Heart right ventricle (tissue), 16 donors: ENCODE results near the gene SUCLA2. TPM values are rescaled to one million over a fixed set of nuclear protein-coding genes. Genes with fewer than 3 reads are reported as not detected.
A peak's percentile ranks its signal among the peaks of the same experiment; 100 is the strongest.
"Not testable (repeated sequence)": the region's sequence is repeated elsewhere in the genome, so short reads cannot be mapped to it uniquely, and the experiment has no call there.

ENCODE experiments used
- ATAC-seq, 8 donors: fragments of 200-7000 bp; cut with Tn5 transposase; one replicate each; pipeline ENCODE4 v1.9.1; 2020; ENCODE audit warnings: mild to moderate bottlenecking in 8 of 8, moderate library complexity in 8 of 8, moderate number of reproducible peaks in 1 of 8
- DNase-seq, 2 donors: peaks; one replicate each; pipeline ENCODE4 v3.0.0-alpha.2; 2020
- H3K27ac ChIP-seq, 10 donors: fragments of 200-600 bp; sonication (generic) in 2 of 10; one replicate each; pipeline versions ENCODE4 v1.5.0 to v1.8.0; 2020 to 2022; ENCODE audit warnings: mild to moderate bottlenecking in 3 of 10
- H3K27me3 ChIP-seq, 7 donors: fragments of 200-600 bp; one replicate each; pipeline ENCODE4 v1.8.0; 2021 to 2022; ENCODE audit warnings: mild to moderate bottlenecking in 2 of 7
- H3K36me3 ChIP-seq, 9 donors: fragments of 200-600 bp; sonication (generic) in 1 of 9; one replicate each; pipeline versions ENCODE4 v1.5.0 to v1.8.0; 2020 to 2022; ENCODE audit warnings: mild to moderate bottlenecking in 2 of 9
- H3K4me1 ChIP-seq, 9 donors: fragments of 200-600 bp; sonication (generic) in 1 of 9; one replicate each; pipeline versions ENCODE4 v1.5.0 to v1.8.0; 2020 to 2022; ENCODE audit warnings: mild to moderate bottlenecking in 4 of 9
- H3K4me3 ChIP-seq, 10 donors: fragments of 200-600 bp; sonication (generic) in 2 of 10; one replicate each; pipeline versions ENCODE4 v1.5.0 to v1.8.0; 2020 to 2022; ENCODE audit warnings: mild to moderate bottlenecking in 7 of 10, moderate library complexity in 2 of 10
- H3K9me3 ChIP-seq, 11 donors: fragments of 200-600 bp in 10 of 11; sonication (generic) in 2 of 11; one replicate each; pipeline versions ENCODE4 v1.5.0 to v1.8.0; 2013 to 2022; ENCODE audit warnings: mild to moderate bottlenecking in 2 of 11, control low read depth in 1 of 11, moderate library complexity in 1 of 11
- CTCF ChIP-seq, 9 donors: fragments of 200-600 bp; sonication (generic) in 2 of 9; IDR thresholded peaks; one replicate each; pipeline versions ENCODE4 v1.5.0 to v1.8.0; 2021 to 2022; ENCODE audit warnings: antibody characterized with exemption in 9 of 9, mild to moderate bottlenecking in 5 of 9, moderate library complexity in 1 of 9
- WGBS, 2 donors: extraction: QIAGEN DNeasy Blood & Tissue Kit; methylation state at CpG; one replicate each; pipeline ENCODE4 v1.1.7; 2013; ENCODE audit warnings: inconsistent platforms in 1 of 2; 5-methylcytosine and 5-hydroxymethylcytosine counted together
- intact Hi-C, 10 donors: fragments of 100-400 bp; cut with DNase I; formaldehyde crosslinking; loops; one replicate each; pipeline versions ENCODE4 v1.11.1 to v1.14.2; 2022
- polyA plus RNA-seq, 2 donors: library from polyadenylated mRNA; stranded (reverse); fragments of 200-250 nt; gene quantifications; one replicate each; pipeline ENCODE4 v1.2.3, GENCODE V29; 2013
- total RNA-seq, 10 donors: library from RNA; stranded (reverse); fragmentation: NEBNext Ultra II Directional in 3 of 10; extraction: Animal tissue kit (Norgen Biotek cat#: 25700) in 3 of 10; gene quantifications; one replicate each; pipeline versions ENCODE4 v1.2.1 to v1.2.4, GENCODE V29; 2021 to 2023
- donor health status: Arrhythmogenic right ventricular cardiomyopathy.
- donor health status: ischemic (EF 13 %, LVEDD 7.1; RV severe dilation, severe dysfunction).
- donor health status: healthy with polysubstance abuse.
- donor health status: DM: no; HTN: yes; CAD: no.
- donor health status: DM: no; HTN: no; CAD: no.
- donor health status: ischemic (EF 25% LVEDD 6.9; RV normal size, moderate dysfunction).
- donor health status: ischemic (EF 25% LVEDD 5.7; RV mildly dilated, moderate dysfunction).
- donor health status: healthy.
- donor health status: DM: yes; HTN: yes; CAD: no.
- donor health status: Ischemic cardiomyopathy.
- donor health status: ischemic (EF 35%, LVEDD 5.7; RV mildly dilated, moderate dysfunction).
- donor health status: nonischemic (EF 11% LVEDD 7.7; RV severe dilation, severe dysfunction).
- donor health status: DM: yes; HTN: yes; CAD: no.
- donor health status: PGD.
- donor health status: ischemic (EF 29% LVEDD 5.4; RV normal size, mild dysfunction).
- donor health status: nonischemic (EF 23%, LVEDD 6.1; RV moderate dilation, normal function).

SUCLA2 gene
- total and polyA plus RNA-seq, 12 donors = 21.2 to 172 (median 148) TPM

DNA sequence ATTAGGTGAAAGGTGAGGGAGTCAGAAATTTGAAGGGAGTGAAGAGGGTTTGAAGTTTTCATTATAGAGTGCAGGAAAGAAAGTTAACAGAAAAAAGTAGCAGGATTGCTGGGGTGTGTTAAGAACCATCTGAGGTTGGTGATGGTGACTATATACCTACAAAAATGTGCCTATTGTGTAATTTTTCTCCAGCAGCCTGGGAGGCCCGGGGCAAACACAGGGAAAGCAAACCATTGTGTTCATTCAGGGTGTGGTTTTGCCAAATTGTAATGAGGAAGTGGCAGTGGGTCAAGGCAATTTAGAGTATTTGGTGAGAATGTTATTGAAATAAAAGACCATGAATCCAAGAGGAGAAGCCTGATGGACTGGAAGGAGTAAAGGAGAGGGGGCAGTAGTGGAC, 8.2 kb upstream of the SUCLA2 start:
- Histone ChIP-seq H3K27me3 (no peaks in the 10 kb centered on the region), H3K4me1 (peaks cover 0 to 9% (median 0%) of the 10 kb centered on the region in 9 donors), H3K27ac (peak overlapping the region in 1 of 10 donors; percentile 21), H3K36me3 (no peaks in the 10 kb centered on the region), H3K4me3 (no peak overlapping the region), H3K9me3 (peaks cover 0 to 8% (median 0%) of the 10 kb centered on the region in 11 donors)
- peak in 1 of 8 donors; percentile 33 for ATAC-seq
- no peak for TF ChIP-seq CTCF (IDR thresholded peaks at IDR 0.05)
- 67 to 75% methylated on average over 1 of the region's 1 CpG for WGBS, 2 donors
- no peak for DNase-seq
- intact Hi-C loops = no loop called here

GRCh38 chr13:48006396-48006795, 5.3 kb upstream of the SUCLA2 start:
- ATAC-seq (no peak), DNase-seq (no peak)
- no peak overlapping the region for H3K4me3 ChIP-seq
- 46 to 62% methylated on average over 1 of the region's 1 CpG for WGBS, 2 donors
- H3K36me3 ChIP-seq = no peaks in the 10 kb centered on the region
- peaks cover 0 to 12% (median 3%) of the 10 kb centered on the region in 9 donors for H3K4me1 ChIP-seq
- H3K27me3 ChIP-seq = no peaks in the 10 kb centered on the region
- no peak for TF ChIP-seq CTCF (IDR thresholded peaks at IDR 0.05)
- H3K27ac ChIP-seq = no peak overlapping the region
- intact Hi-C loops = no loop called here
- H3K9me3 ChIP-seq = no peaks in the 10 kb centered on the region

- no peak for ATAC-seq
- intact Hi-C loops = no loop called here
- Histone ChIP-seq H3K27ac (no peak overlapping the region), H3K4me1 (peaks cover 0 to 24% (median 17%) of the 10 kb centered on the region in 9 donors), H3K36me3 (no peaks in the 10 kb centered on the region), H3K9me3 (no peaks in the 10 kb centered on the region), H3K27me3 (no peaks in the 10 kb centered on the region), H3K4me3 (no peak overlapping the region)
- WGBS, 2 donors = 87 to 90% methylated on average over 2 of the region's 2 CpGs
- no peak for DNase-seq
- no peak for TF ChIP-seq CTCF (IDR thresholded peaks at IDR 0.05)
Measured at GRCh38 chr13:48004201-48004600, 3.1 kb upstream of the SUCLA2 start.

DNA sequence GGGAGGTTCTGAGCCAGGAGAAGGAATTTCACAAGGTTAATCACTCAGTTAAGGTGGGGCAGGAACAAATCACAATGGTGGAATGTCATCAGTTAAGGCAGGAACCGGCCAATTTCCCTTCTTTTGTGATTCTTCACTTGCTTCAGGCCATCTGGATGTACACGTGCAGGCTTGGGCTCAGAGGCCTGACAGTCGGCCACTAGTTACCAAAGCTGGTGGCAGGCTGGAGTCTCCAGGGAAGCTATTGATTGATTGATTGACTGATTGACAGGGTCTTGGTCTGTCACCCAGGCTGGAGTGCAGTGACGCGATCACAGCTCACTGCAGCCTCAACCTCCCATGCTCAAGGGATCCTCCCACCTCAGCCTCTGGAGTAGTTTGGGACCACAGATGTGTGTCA, 926 bp upstream of the SUCLA2 start:
- H3K27ac ChIP-seq, DNase-seq, intact Hi-C loops, ATAC-seq, H3K27me3 ChIP-seq, H3K9me3 ChIP-seq: not testable (repeated sequence)
- Histone ChIP-seq H3K4me3 (peak overlapping the region in 7 of 10 donors; percentile 85 to 99 (median 91)), H3K36me3 (peaks cover 0 to 10% (median 0%) of the 10 kb centered on the region in 9 donors), H3K4me1 (peaks cover 0 to 42% (median 24%) of the 10 kb centered on the region in 9 donors)
- whole genome bisulfite sequencing, 2 donors = 50 to 61% methylated on average over 5 of the region's 5 CpGs

DNA sequence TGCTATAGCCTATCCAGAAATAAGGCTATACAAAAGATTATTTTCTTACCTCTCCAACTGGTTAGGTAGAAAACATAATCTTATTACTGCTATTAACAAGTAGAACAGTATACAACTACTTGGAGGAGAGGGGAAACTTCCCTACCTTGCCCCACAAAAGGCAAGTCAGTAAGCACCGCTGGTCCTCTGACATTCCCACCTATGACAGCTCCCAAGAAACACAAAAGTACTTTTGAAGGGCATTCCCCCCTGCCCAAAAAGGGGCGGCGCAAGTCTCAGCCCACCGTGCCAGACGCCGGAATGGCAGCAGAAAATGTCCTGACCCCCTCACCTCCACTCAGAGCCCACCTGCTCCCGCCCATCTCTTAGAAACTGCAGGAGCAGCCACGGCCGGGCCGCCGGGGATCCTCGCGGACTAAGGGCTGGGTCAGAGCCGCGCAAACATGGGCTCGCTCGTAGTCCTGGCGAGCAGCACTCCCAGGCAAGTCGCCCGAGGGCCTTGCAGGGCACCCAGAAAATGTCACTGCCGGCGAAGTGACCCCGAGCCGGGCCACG, 437 bp downstream of the SUCLA2 start:
- peak overlapping the region; percentile 58 to 99 (median 90) for H3K4me3 ChIP-seq
- no peaks in the 10 kb centered on the region for H3K27me3 ChIP-seq
- intact Hi-C loops = no loop called here
- WGBS, 2 donors = 0% methylated on average over 25 of the region's 25 CpGs
- H3K4me1 ChIP-seq = peaks cover 0 to 48% (median 24%) of the 10 kb centered on the region in 9 donors
- DNase-seq = no peak
- peaks cover 0 to 24% (median 8%) of the 10 kb centered on the region in 9 donors for H3K36me3 ChIP-seq
- peak overlapping the region; percentile 43 to 95 (median 87) for H3K27ac ChIP-seq
- H3K9me3 ChIP-seq = no peaks in the 10 kb centered on the region
- peak; percentile 28 to 74 (median 60) for ATAC-seq
- no peak for TF ChIP-seq CTCF (IDR thresholded peaks at IDR 0.05)
